ENCODE data around the gene CCS. TPM values are rescaled to one million over a fixed set of nuclear protein-coding genes. Genes with fewer than 3 reads are reported as not detected.

Gene CCS
- total RNA-seq, 1 donor from 2014 or later = 79.8 TPM

DNA sequence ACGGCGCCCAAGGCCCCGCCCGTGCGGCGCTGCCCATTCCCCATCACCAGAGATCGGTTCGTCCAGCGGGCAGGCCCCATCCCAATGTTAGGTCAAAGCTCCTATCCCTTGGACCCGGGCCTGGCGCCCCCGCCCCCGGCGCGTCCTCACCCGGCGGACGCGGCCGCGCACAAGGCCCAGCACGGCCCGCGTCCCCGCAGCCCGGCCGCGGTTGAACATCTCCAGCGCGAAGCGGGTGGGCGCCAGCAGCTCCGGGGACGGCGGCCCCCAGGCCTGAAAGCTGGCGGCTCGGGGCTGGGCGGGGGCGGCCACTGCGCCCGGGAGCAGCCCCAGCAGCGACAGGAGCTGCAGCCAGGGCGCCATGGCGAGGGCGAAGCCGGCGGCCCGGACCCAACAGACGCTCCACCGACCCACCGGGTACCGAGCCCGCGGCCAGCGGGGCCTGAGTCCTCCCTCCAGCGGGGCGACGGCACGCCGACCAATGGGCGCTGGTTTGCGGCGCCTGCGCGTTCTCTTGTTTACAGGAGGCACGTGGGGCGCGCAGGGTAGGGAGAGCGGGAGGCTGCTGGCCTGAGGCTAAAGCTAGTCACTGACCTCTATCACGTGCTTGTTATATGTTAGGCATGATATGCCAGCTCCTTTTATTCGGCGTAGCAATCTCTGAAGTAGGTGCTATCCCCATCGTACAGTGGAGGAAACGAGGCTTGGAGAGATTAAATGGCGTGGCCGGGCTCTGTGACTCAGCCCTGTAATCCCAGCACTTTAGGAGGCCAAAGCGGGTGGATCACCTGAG lies 24.7 kb upstream of the CCS start, which contains the start of gene CTSF:
Gene CTSF (minus strand): TSS at position 483 of the 793 bp plus-strand sequence. CDS start 120 bp downstream, at position 363.
- Mint-ChIP-seq H3K36me3 (no peaks in the 10 kb centered on the region), H3K9me3 (no peaks in the 10 kb centered on the region), H3K4me1 (peaks cover 11% of the 10 kb centered on the region), H3K4me3 (no peak within 1 kb of the TSS), H3K27ac (no peak within 1 kb of the TSS), H3K27me3 (ENCODE audit: low read depth) (no peaks in the 10 kb centered on the region)
- no peak for DNase-seq (ENCODE audit: low spot score in 2 of 2, unreplicated experiment in 2 of 2)
- TF ChIP-seq, protein P1, sequence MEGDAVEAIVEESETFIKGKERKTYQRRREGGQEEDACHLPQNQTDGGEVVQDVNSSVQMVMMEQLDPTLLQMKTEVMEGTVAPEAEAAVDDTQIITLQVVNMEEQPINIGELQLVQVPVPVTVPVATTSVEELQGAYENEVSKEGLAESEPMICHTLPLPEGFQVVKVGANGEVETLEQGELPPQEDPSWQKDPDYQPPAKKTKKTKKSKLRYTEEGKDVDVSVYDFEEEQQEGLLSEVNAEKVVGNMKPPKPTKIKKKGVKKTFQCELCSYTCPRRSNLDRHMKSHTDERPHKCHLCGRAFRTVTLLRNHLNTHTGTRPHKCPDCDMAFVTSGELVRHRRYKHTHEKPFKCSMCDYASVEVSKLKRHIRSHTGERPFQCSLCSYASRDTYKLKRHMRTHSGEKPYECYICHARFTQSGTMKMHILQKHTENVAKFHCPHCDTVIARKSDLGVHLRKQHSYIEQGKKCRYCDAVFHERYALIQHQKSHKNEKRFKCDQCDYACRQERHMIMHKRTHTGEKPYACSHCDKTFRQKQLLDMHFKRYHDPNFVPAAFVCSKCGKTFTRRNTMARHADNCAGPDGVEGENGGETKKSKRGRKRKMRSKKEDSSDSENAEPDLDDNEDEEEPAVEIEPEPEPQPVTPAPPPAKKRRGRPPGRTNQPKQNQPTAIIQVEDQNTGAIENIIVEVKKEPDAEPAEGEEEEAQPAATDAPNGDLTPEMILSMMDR (IDR thresholded peaks at IDR 0.05; ENCODE audit: unreplicated experiment) = no peak

DNA sequence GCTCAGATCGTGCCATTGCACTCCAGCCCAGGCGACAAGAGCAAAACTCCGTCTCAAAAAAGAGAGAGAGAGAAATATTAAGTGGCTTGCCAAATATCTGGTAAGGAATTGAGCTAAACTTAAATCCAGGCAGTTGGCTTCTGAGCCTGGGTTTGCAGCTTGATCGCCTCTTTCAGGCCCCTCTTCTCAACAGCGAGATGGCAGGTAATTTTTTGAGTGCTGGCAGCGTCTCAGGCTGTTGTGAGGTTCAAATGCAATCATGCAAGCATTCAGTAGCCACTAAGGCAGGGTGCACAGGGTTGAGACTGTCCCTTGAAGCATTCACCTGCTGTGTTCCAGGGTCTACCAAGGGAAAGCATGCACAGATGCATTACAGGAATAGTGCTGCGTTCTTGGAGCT lies 23.9 kb upstream of the CCS start:
- H3K9me3 Mint-ChIP-seq = peaks cover 4% of the 10 kb centered on the region
- no peak overlapping the region for H3K27ac Mint-ChIP-seq
- H3K4me3 Mint-ChIP-seq = no peak overlapping the region
- no peaks in the 10 kb centered on the region for H3K36me3 Mint-ChIP-seq
- H3K4me1 Mint-ChIP-seq = peaks cover 11% of the 10 kb centered on the region
- no peak for DNase-seq (ENCODE audit: low spot score in 2 of 2, unreplicated experiment in 2 of 2)
- peaks cover 4% of the 10 kb centered on the region for H3K27me3 Mint-ChIP-seq (ENCODE audit: low read depth)
- TF ChIP-seq, protein P1 (IDR thresholded peaks at IDR 0.05; ENCODE audit: unreplicated experiment) = no peak

DNA sequence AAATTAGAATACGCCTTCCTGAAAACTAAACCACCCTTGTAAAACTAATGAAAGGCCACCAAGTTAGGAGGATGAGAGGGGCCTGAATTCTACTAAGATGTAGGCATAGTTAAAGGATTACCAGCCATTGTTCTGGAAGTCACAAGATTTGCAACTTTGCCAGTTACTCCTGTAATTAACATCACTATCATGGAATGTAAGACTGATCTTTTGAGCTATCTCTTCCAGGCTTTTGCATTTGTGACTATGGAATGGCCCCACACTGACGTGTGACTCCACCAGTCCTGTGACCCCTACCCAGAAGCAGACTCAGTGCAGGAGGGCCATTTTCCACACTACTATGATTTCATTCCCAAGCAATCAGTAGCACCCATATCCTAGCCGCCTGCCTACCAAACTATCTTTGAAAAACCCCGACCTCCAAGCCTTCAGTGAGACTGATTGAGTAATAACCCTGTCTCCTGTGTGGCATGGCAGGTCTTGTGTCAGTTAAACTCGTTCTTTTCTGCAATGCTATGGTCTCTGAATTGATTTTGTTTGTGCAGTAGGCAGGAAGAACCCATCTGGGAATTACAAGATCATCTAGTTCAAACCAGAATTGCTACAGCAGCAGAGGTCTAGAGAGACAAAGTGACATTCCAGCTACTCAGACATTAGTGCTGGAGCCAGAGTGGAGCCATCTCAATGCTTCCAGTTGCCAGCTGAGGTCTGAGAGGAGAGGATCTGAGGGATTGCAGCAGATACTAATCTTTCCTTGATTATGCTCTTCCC lies 22.7 kb upstream of the CCS start:
- Mint-ChIP-seq H3K27ac (no peak overlapping the region), H3K27me3 (ENCODE audit: low read depth) (peaks cover 9% of the 10 kb centered on the region)
- no peak for DNase-seq (ENCODE audit: low spot score in 2 of 2, unreplicated experiment in 2 of 2)

DNA sequence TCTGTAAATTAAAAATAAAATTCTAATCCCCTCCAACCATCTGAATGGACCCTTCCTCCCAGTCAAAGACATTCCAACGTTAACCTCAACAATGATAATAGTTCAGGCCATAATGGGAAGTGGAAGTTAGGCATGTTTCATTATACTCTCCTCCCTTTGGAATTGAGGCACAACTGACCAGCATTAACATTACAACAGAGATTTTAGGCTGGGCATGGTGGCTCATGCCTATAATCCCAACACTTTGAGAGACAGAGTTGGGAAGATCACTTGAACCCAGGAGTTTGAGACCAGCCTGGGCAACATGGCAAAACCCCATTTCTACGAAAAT lies 22.2 kb upstream of the CCS start:
- peaks cover 9% of the 10 kb centered on the region for H3K27me3 Mint-ChIP-seq (ENCODE audit: low read depth)
- H3K9me3 Mint-ChIP-seq = peaks cover 11% of the 10 kb centered on the region
- peaks cover 11% of the 10 kb centered on the region for H3K4me1 Mint-ChIP-seq
- no peak for DNase-seq (ENCODE audit: low spot score in 2 of 2, unreplicated experiment in 2 of 2)
- no peaks in the 10 kb centered on the region for H3K36me3 Mint-ChIP-seq
- TF ChIP-seq, protein P1 (IDR thresholded peaks at IDR 0.05; ENCODE audit: unreplicated experiment) = no peak
- no peak overlapping the region for H3K4me3 Mint-ChIP-seq
- no peak overlapping the region for H3K27ac Mint-ChIP-seq

More for the DNA sequence above, 22.7 kb upstream of the CCS start:
- Mint-ChIP-seq H3K36me3 (no peaks in the 10 kb centered on the region), H3K9me3 (peaks cover 11% of the 10 kb centered on the region), H3K4me1 (peaks cover 11% of the 10 kb centered on the region), H3K4me3 (no peak overlapping the region)
- TF ChIP-seq, protein P1 (IDR thresholded peaks at IDR 0.05; ENCODE audit: unreplicated experiment) = no peak

DNA sequence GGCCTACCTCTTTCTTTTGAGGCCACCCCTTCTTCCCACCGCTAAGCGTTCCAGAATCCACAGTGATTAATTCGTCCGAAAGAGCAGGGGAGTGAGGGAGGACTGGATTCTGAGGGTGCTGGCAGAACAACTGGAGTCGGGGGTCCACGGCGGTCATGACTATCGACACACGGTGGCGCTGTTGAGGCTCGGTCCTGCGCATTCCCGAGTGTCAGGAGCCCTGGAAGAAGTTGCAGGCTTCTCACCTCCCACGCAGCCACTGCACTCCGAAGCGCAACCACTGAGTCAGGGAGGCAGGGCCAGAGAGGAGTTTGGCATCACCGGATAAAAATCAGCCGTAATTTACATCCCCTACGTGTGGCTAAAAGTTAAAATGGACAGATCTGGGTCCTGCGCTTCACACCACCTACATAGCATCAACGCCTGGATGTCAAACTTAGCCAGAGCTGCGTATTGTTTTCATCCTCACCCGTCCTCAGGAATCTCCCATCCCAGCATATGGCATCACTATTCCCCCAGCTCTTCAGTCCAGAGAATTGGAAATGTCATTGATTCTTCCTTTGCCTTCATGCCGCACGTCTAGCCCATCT lies 13.9 kb upstream of the CCS start:
- peaks cover 17% of the 10 kb centered on the region for H3K27me3 Mint-ChIP-seq (ENCODE audit: low read depth)
- peaks cover 16% of the 10 kb centered on the region for H3K9me3 Mint-ChIP-seq
- H3K27ac Mint-ChIP-seq = no peak overlapping the region
- DNase-seq (ENCODE audit: low spot score in 2 of 2, unreplicated experiment in 2 of 2) = peak; percentile 62 to 87
- H3K4me3 Mint-ChIP-seq = no peak overlapping the region
- TF ChIP-seq, protein P1 (IDR thresholded peaks at IDR 0.05; ENCODE audit: unreplicated experiment) = peak; percentile 77
- peaks cover 3% of the 10 kb centered on the region for H3K36me3 Mint-ChIP-seq
- peaks cover 5% of the 10 kb centered on the region for H3K4me1 Mint-ChIP-seq
